Sigmoid colon (tissue), 4 donors: Measurements from ENCODE around the gene UBA52.

Experiments
- EP300 ChIP-seq, 4 donors: sonication (generic); formaldehyde crosslinking; IDR thresholded peaks; one replicate each; pipeline ENCODE4 v1.6.1; 2017; ENCODE audit warnings: antibody characterized with exemption in 4 of 4
- TF ChIP-seq, protein P1 (sequence below), 4 experiments: fragments of 450-650 bp in 3 of 4; fragments of 200-600 bp in 1 of 4; IDR thresholded peaks; one replicate each; pipeline ENCODE4 v1.5.1; 2016 to 2019; ENCODE audit warnings: antibody characterized with exemption in 4 of 4, mild to moderate bottlenecking in 3 of 4, moderate library complexity in 2 of 4

DNA sequence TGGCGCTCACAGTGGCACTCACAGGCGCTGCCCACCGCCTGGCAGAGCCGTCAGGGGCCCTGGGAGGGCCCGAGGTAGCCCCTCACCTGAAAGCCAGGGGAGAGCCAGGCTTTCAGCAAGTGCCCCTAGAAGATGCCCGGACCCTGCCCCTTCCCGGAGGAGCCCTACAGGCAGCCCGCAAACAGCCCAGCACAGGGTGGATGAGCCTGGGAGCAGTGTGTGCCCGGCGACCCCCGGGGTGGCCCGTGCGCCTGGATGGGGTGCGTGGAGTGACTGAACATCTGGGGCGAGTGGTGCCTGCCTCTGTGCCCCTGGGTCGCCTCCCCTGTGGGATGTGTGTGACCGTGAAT, 33.5 kb downstream of the UBA52 start:
- TF ChIP-seq, protein P1, sequence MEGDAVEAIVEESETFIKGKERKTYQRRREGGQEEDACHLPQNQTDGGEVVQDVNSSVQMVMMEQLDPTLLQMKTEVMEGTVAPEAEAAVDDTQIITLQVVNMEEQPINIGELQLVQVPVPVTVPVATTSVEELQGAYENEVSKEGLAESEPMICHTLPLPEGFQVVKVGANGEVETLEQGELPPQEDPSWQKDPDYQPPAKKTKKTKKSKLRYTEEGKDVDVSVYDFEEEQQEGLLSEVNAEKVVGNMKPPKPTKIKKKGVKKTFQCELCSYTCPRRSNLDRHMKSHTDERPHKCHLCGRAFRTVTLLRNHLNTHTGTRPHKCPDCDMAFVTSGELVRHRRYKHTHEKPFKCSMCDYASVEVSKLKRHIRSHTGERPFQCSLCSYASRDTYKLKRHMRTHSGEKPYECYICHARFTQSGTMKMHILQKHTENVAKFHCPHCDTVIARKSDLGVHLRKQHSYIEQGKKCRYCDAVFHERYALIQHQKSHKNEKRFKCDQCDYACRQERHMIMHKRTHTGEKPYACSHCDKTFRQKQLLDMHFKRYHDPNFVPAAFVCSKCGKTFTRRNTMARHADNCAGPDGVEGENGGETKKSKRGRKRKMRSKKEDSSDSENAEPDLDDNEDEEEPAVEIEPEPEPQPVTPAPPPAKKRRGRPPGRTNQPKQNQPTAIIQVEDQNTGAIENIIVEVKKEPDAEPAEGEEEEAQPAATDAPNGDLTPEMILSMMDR (IDR thresholded peaks at IDR 0.05) = no peak
- no peak for TF ChIP-seq EP300 (IDR thresholded peaks at IDR 0.05)
